Endothelial cell of umbilical vein (primary cell): ENCODE data around the gene TNS4. TPM values are rescaled to one million over a fixed set of nuclear protein-coding genes. Genes with fewer than 3 reads are reported as not detected.

Experiments
- BruUV-seq: library from RNA; stranded (reverse); fragments of 400-500 nt; replicated peaks from 2 replicates; lab custom pipeline; 2021; lab: Mats Ljungman, UMichigan
- CTCF ChIA-PET: fragments of 300-600, 350-600 bp; sonication (Branson Sonifier 250); formaldehyde crosslinking; loops from one replicate; lab custom pipeline; 2021; ENCODE audit warnings: antibody characterized with exemption, inconsistent platforms; lab: Charles Lee
- POLR2A ChIA-PET: fragments of 300-600, 350-600 bp; sonication (Branson Sonifier 250); formaldehyde crosslinking; loops from one replicate; lab custom pipeline; 2021; ENCODE audit warnings: antibody characterized with exemption, inconsistent platforms; lab: Charles Lee
- DNase-seq: peaks from one replicate; pipeline ENCODE4 v3.0.0-alpha.2; 2011; ENCODE audit warnings: low read depth, low spot score
- FAIRE-seq: peaks from 2 replicates; lab custom pipeline; 2011; peaks lifted over from hg19 to GRCh38; lab: Jason Lieb, UNC
- H2AFZ ChIP-seq: 2 replicates; pipeline ENCODE4 v1.6.0; 2012; ENCODE audit warnings: low read depth, low read length, control low read depth, inconsistent platforms
- H3K27ac ChIP-seq: 2 replicates; pipeline ENCODE4 v1.5.1; 2011; ENCODE audit warnings: low read depth, mild to moderate bottlenecking, control low read depth, low read length, moderate library complexity; ENCODE audit not compliant: insufficient read depth
- H3K27me3 ChIP-seq, 2 experiments: 2 replicates each; pipeline versions ENCODE4 v1.6.0 to v1.6.1; 2011; ENCODE audit warnings: low read length in 2 of 2, mixed read lengths in 1 of 2; ENCODE audit not compliant: control insufficient read depth in 2 of 2, insufficient read depth in 2 of 2
- H3K36me3 ChIP-seq, 2 experiments: 2 replicates in 1 of 2; 3 replicates in 1 of 2; pipeline ENCODE4 v1.5.1; 2011; ENCODE audit warnings: low read length in 2 of 2, mild to moderate bottlenecking in 1 of 2, moderate library complexity in 1 of 2; ENCODE audit not compliant: control insufficient read depth in 2 of 2, insufficient read depth in 2 of 2; ENCODE audit errors: extremely low read depth in 1 of 2
- H3K4me1 ChIP-seq: 3 replicates; pipeline ENCODE4 v1.5.1; 2011; ENCODE audit warnings: mild to moderate bottlenecking, low read length; ENCODE audit not compliant: control insufficient read depth, insufficient read depth; ENCODE audit errors: extremely low read depth
- H3K4me2 ChIP-seq: 2 replicates; pipeline ENCODE4 v1.6.1; 2011; ENCODE audit warnings: low read length, control low read depth, mixed read lengths; ENCODE audit not compliant: insufficient read depth
- H3K4me3 ChIP-seq, 3 experiments: fragments of 200-600 bp in 1 of 3; sonication (generic), shearing (Covaris generic) in 1 of 3; replicated peaks in 1 of 3; 2 replicates each; pipeline ENCODE4 v1.5.1; 2011 to 2016; ENCODE audit warnings: control low read depth in 3 of 3, low read length in 3 of 3, mild to moderate bottlenecking in 2 of 3, inconsistent platforms in 1 of 3, low read depth in 1 of 3, moderate library complexity in 1 of 3; ENCODE audit not compliant: insufficient read depth in 1 of 3
- H3K79me2 ChIP-seq: 2 replicates; pipeline ENCODE4 v1.6.0; 2012; ENCODE audit warnings: low read length, inconsistent platforms; ENCODE audit not compliant: control insufficient read depth, insufficient read depth
- H3K9ac ChIP-seq: replicated peaks from 2 replicates; pipeline ENCODE3; 2011; ENCODE audit warnings: low read length, control low read depth; ENCODE audit not compliant: insufficient read depth; ENCODE audit errors: extremely low read depth
- H3K9me1 ChIP-seq: replicated peaks from 3 replicates; pipeline ENCODE4 v1.6.0; 2011; ENCODE audit warnings: mild to moderate bottlenecking, low read length; ENCODE audit not compliant: control insufficient read depth, insufficient read depth; ENCODE audit errors: extremely low read depth
- H3K9me3 ChIP-seq: replicated peaks from 2 replicates; pipeline ENCODE4 v1.5.1; 2012; ENCODE audit warnings: low read length, inconsistent platforms; ENCODE audit not compliant: control insufficient read depth, insufficient read depth
- H4K20me1 ChIP-seq: replicated peaks from 2 replicates; pipeline ENCODE3; 2011; ENCODE audit warnings: mild to moderate bottlenecking, low read length; ENCODE audit not compliant: control insufficient read depth, insufficient read depth; ENCODE audit errors: extremely low read depth
- CTCF ChIP-seq, 2 donors: IDR thresholded peaks; 1 replicate in 1 of 2; 2 replicates in 1 of 2; pipeline ENCODE4 v1.5.1; 2011; ENCODE audit warnings: low read length in 2 of 2, mild to moderate bottlenecking in 2 of 2, moderate library complexity in 2 of 2, control low read depth in 1 of 2, inconsistent platforms in 1 of 2, low read depth in 1 of 2; ENCODE audit not compliant: insufficient read depth in 1 of 2; ENCODE audit errors: extremely low read depth in 1 of 2
- EZH2 ChIP-seq: IDR thresholded peaks from 2 replicates; pipeline ENCODE4 v1.6.1; 2012; ENCODE audit warnings: borderline replicate concordance, low read depth, mild to moderate bottlenecking, moderate library complexity, low read length, inconsistent platforms; ENCODE audit not compliant: severe bottlenecking
- FOS ChIP-seq: IDR thresholded peaks from 2 replicates; pipeline ENCODE4 v1.6.1; 2011; ENCODE audit warnings: mild to moderate bottlenecking, low read length, moderate library complexity, borderline replicate concordance; ENCODE audit not compliant: insufficient read depth
- GATA2 ChIP-seq: IDR thresholded peaks from 2 replicates; pipeline ENCODE4 v1.7.0; 2011; ENCODE audit warnings: low read depth, mild to moderate bottlenecking, moderate library complexity, mixed read lengths, low read length; ENCODE audit not compliant: insufficient read length, insufficient read depth
- JUN ChIP-seq: IDR thresholded peaks from 2 replicates; pipeline ENCODE4 v1.6.1; 2011; ENCODE audit warnings: borderline replicate concordance, low read depth; ENCODE audit not compliant: insufficient read length, insufficient read depth
- MAX ChIP-seq: IDR thresholded peaks from 2 replicates; pipeline ENCODE4 v1.6.1; 2011; ENCODE audit not compliant: insufficient read depth, insufficient read length
- MYC ChIP-seq: IDR thresholded peaks from one replicate; pipeline ENCODE4 v1.6.1; 2011; ENCODE audit warnings: mild to moderate bottlenecking, low read depth, low read length
- POLR2A ChIP-seq: IDR thresholded peaks from 2 replicates; pipeline ENCODE4 v1.6.1; 2012; ENCODE audit warnings: low read depth, mild to moderate bottlenecking, control low read depth, low read length
- POLR2AphosphoS5 ChIP-seq: IDR thresholded peaks from 2 replicates; pipeline ENCODE4 v1.6.1; 2012; ENCODE audit warnings: low read depth, mild to moderate bottlenecking, control low read depth, low read length, moderate library complexity; ENCODE audit not compliant: insufficient read depth
- dilution Hi-C: fragments of 300-500 bp; cut with MboI; formaldehyde crosslinking; loops from one replicate; pipeline ENCODE4 v1.15.0; 2019; ENCODE audit warnings: low sequenced_read_pairs; ENCODE audit not compliant: extremely low pct_ligation_motif_present
- intact Hi-C: fragments of 100-400 bp; cut with micrococcal nuclease; formaldehyde crosslinking; loops from one replicate; pipeline ENCODE4 v1.10.0; 2022
- polyA plus RNA-seq, 4 experiments: library from polyadenylated mRNA; depleted of rRNA in 3 of 4; stranded (reverse) in 3 of 4; unstranded in 1 of 4; fragments of >200 nt; gene quantifications; 2 replicates each; pipeline versions ENCODE4 v1.2.1 to v1.2.3, GENCODE V29; 2011 to 2012; ENCODE audit warnings: missing spikeins in 1 of 4
- total RNA-seq: library from RNA; stranded (reverse); gene quantifications from 2 replicates; pipeline ENCODE4 v1.2.3, GENCODE V29; 2021

The TNS4 gene
- total and polyA plus RNA-seq, 2 donors (not counting 3 experiments of a cell fraction or from before 2014, with no cell fraction given), result not detected

GRCh38 chr17:40534371-40535189 lies 33.2 kb upstream of the TNS4 start:
- no peak overlapping the region for H3K9ac ChIP-seq
- no peaks in the 10 kb centered on the region for H3K9me3 ChIP-seq
- CTCF ChIA-PET, result interaction anchor here (0.7 to 9.6 kb wide), 31 partner anchors 8 to 1128 kb away, joined by 3 to 304 read pairs (median 12); partner anchors contain the start of genes GJD3, IGFBP4, TNS4 and TOP2A
- no peak overlapping the region for H3K4me3 ChIP-seq
- H3K4me1 ChIP-seq, result peaks cover 43% of the 10 kb centered on the region
- H3K4me2 ChIP-seq, result no peak overlapping the region
- intact Hi-C loops (loop anchor here (5.0 kb wide), 1 partner anchor 232 kb away; no protein-coding TSS in a partner anchor), dilution Hi-C loops (no loop called here)
- TF ChIP-seq JUN, result no peak
- TF ChIP-seq FOS, result no peak
- TF ChIP-seq POLR2A, result no peak
- TF ChIP-seq MAX, result no peak
- TF ChIP-seq EZH2, result no peak
- no peak for TF ChIP-seq MYC
- no peak for TF ChIP-seq POLR2AphosphoS5
- TF ChIP-seq GATA2, result no peak
- TF ChIP-seq CTCF (IDR thresholded peaks at IDR 0.05; ENCODE audit: extremely low read depth in 1 of 2, insufficient read depth in 1 of 2, low read depth in 1 of 2, low read length in 2 of 2), result no peak
- DNase-seq (no peak), FAIRE-seq (no peak)
- no peak overlapping the region for H2AFZ ChIP-seq
- no peaks in the 10 kb centered on the region for H3K36me3 ChIP-seq
- no peaks in the 10 kb centered on the region for H4K20me1 ChIP-seq
- no peaks in the 10 kb centered on the region for H3K79me2 ChIP-seq
- H3K27me3 ChIP-seq, result peaks cover 0 to 4% of the 10 kb centered on the region in 2 experiments
- H3K27ac ChIP-seq, result no peak overlapping the region
- H3K9me1 ChIP-seq, result no peaks in the 10 kb centered on the region
- no TSS peak for BruUV-seq
- POLR2A ChIA-PET, result no interaction called here
